Kasumi-1 (cell line): ENCODE data around the gene FGD3.
"Not testable (repeated sequence)": the region's sequence is repeated elsewhere in the genome, so short reads cannot be mapped to it uniquely, and the experiment has no call there.

Experiments used
- DNase-seq, 2 experiments: peaks; one replicate each; lab custom pipeline; 2025; lab: John Stamatoyannopoulos, UW

Gene FGD3, protein sequence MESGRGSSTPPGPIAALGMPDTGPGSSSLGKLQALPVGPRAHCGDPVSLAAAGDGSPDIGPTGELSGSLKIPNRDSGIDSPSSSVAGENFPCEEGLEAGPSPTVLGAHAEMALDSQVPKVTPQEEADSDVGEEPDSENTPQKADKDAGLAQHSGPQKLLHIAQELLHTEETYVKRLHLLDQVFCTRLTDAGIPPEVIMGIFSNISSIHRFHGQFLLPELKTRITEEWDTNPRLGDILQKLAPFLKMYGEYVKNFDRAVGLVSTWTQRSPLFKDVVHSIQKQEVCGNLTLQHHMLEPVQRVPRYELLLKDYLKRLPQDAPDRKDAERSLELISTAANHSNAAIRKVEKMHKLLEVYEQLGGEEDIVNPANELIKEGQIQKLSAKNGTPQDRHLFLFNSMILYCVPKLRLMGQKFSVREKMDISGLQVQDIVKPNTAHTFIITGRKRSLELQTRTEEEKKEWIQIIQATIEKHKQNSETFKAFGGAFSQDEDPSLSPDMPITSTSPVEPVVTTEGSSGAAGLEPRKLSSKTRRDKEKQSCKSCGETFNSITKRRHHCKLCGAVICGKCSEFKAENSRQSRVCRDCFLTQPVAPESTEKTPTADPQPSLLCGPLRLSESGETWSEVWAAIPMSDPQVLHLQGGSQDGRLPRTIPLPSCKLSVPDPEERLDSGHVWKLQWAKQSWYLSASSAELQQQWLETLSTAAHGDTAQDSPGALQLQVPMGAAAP

DNA sequence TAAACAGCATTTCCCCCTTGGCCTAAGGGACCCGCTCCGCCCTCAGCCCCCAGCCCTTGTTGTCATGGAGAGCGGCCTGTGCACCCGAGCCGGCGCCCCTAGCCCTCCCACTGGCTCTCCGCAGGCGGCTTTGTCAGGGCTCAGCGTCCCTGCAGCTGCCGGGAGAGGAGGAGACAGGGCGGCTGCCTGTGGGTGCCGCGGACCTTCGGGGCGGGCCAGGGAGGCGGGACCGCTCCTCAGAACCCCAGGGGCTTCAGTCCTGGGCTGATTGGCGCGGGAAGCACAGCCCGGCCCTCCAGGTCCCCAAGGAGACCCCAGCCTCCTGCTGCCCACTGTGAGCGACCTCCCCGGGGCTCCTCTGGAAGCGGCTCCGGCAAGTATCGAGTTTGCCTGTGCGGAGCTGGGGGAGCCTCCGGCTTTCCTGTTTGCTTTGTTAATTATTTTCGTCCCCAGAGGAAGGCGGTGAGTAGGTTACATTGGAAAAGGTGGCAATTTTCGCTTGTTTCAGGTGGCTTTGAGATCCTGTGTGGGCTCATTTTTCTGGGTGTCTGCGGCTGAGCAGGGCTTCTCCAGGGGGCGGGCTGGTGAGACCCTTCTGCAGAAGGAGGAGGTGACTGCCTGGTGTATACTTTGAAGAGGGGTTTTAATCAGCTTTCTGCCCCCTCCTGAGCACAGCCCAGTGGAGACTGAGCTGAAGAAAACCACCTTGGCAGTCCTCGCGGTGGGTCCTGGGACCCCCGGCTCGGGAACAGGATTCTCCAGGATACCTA lies at the start of gene FGD3:
FGD3 (plus strand) TSS at position 256 of the 770 bp plus-strand sequence. CDS start 28,734 bp downstream, outside the sequence.
- peak; percentile 28 to 33 for DNase-seq

DNA sequence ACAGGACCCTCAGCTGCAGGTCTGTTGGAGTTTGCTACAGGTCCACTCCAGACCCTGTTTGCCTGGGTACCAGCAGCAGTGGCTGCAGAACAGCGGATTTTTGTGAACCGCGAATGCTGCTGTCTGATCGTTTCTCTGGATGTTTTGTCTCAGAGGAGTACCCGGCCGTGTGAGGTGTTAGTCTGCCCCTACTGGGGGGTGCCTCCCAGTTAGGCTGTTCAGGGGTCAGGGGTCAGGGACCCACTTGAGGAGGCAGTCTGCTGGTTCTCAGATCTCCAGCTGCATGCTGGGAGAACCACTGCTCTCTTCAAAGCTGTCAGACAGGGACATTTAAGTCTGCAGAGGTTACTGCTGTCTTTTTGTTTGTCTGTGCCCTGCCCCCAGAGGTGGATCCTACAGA lies 42.2 kb upstream of the FGD3 start:
- not testable (repeated sequence) for DNase-seq

- no peak for DNase-seq
Observed at GRCh38 chr9:92911511-92912475, 35.5 kb upstream of the FGD3 start.

DNA sequence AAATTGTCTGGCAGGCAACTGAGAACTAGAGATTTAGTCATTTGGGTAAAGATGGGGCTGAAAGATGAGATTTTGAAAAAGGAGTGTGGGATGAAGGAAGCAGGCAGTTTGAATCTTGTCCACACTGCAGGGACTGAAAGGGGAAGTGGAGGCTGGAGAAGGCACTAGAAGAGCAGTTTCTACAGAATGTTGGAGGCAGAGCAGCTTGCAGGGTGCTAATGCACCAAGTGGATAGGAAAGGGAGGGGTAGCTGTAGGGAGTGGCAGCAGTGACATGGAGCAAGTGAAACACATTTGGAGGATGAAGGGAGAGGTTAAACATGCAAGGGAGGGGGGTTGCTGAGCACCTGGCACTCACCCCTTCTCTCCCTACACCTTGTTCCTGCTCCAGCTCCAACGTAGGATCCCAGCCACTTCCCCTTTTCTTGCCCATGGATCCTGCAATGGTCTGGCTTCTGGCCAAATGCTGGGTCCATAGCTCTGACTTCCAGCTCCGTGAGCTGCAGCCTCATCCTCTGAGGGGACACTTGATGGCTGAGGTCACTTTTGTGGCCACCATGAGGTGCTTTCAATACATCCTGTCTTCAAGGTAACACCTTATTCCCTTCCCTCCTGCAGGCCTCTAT lies 30.0 kb upstream of the FGD3 start:
- peak; percentile 55 to 72 for DNase-seq

DNA sequence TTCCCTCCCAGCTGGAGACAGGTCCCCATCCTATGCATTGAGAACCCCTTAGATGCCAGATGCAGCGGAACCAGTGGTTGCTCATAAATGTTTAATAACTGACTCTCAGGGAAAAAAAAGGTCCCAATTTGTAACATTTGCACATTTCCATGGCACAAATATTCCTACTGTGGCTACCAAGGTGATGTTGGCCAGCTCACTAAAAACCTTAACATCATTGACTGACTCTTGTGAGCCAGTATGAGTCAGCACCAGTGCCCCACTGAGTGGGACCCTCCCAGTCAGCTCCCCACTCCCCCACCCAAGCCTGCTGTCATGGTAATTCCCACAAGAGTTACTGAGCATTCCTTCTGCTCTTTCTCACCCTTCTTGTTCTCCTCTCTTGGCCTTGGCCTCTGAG lies 26.9 kb upstream of the FGD3 start:
- DNase-seq: no peak

DNA sequence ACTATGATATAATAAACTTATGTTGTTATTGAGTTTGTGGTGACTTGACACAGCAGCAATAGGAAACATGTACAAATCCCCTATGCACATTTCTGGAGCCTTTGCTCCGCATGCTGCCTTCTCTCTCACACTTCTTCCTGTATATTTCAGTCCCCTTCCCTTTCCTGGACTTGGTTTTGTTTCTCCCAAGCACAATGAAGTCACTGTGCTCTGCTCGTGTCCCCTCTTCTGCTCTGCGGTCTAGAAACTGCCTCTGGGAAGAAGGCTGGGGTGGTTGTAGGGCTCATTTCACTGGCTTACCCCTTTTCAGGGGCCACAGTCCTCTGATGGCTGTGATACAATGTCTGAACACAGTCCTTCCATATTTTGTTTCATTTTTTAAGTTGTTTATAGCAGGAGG lies 15.7 kb upstream of the FGD3 start:
- DNase-seq: no peak

DNA sequence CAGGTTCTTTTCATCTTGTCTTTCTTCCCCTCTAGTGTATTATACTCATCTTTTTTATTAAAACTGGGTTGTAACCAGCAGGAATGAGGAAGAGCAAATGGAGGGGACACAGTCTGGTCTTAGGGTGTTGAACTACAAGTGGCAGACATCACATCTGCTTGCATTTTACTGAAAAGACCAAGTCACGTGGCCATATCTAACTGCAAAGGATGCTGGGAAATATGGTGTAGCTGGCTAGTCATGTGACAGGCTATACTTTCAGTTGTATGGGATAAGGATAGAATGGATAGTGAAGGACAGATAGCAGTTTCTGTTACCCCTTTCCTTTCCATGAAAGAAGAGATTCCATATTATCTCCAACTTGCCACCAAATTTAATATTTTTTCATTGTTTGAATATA lies 13.0 kb upstream of the FGD3 start:
- DNase-seq: no peak

GRCh38 chr9:92938025-92938424 lies 9.3 kb upstream of the FGD3 start:
- no peak for DNase-seq

- DNase-seq: no peak
Observed at GRCh38 chr9:92941861-92942260, 5.5 kb upstream of the FGD3 start.

DNA sequence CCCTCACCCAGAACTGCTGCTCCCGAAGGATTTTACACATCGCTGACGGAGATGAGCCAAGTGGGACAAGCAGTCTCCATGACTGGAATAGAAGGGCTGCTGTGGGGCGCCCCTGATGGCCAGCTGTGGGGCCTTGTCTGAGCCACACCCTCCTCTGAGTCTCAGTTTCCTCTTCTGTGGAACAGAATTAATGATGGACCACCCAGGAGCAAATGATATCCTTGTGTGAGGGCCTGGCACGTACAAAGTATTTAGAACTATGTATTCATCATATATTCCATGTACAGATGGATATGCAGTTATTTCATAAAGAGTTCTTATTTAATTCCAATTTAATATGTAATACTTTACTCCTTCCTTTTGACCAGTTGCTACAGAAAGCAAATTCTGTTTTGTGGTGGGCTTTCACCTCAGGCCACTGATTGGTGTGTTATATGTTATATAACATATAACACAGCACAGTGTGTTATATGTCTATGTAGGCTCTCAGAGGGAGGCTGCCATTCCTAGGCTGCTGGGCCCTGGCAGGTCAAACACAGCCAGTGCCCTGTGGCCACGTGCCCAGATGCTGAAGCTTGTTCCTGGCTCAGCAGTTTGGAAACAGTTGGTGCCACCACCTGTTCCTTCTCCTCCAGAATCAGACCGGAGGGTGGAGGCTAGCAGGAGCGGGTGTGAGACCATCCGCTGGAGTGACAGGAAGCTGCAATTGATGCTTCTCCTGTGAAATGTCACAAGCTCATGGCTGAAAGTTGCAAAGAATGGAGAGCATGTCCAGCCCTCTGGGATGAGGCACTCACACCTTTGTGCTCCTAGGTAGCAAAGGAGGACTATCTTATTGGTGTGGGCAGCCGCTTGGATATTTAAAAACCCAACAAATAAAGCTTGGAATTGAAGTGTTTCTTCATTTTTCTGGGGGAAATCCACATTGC lies 4.4 kb upstream of the FGD3 start:
- no peak for DNase-seq

DNA sequence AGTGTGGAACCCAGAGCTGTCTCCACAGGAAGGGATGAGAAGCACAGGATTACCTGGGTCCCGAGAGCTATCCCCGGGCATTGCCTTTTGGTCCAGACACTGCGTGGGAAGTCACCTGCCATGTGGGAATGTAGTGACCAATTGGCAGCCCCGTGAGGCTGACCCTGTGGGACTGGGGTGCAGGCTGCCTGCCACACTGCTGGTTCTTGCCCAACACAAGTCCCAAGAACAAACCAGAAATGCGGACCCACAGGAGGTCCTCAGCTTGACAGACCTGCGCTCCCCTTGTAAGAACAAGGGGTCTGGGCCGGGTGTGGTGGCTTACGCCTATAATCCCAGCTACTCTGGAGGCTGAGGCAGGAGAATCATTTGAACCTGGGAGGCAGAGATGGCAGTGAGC lies 2.4 kb upstream of the FGD3 start:
- DNase-seq: no peak

- DNase-seq: no peak
Observed at GRCh38 chr9:92945796-92946195, 1.5 kb upstream of the FGD3 start.

DNA sequence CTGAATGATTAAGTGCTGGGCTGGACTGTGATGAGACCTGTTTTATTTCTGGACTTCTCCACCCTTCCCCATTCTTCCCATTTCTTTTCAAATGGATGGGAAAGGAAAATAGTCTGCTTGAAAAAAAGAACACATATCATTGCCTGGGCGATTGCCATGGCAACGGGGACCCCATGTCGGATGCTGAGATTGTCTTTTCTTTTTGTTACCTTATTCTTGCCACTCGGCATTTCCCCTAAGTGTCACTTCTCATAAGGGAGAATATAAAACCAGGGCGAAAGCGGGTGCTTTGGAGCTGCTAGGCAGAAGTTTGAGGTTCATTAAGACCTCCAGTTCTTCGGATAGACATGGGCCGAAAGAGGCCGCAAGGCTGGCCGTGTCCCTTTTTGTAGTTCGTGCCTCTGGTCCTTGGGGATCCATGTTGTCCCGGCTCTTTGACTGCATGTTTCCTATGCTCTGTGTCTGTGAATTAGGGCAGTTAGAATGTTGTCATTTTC lies 763 bp downstream of the FGD3 start:
- DNase-seq: no peak

GRCh38 chr9:92948632-92949031 lies 1.3 kb downstream of the FGD3 start:
- DNase-seq: no peak

- no peak for DNase-seq
Observed at GRCh38 chr9:92949266-92949982, 2.1 kb downstream of the FGD3 start.

DNA sequence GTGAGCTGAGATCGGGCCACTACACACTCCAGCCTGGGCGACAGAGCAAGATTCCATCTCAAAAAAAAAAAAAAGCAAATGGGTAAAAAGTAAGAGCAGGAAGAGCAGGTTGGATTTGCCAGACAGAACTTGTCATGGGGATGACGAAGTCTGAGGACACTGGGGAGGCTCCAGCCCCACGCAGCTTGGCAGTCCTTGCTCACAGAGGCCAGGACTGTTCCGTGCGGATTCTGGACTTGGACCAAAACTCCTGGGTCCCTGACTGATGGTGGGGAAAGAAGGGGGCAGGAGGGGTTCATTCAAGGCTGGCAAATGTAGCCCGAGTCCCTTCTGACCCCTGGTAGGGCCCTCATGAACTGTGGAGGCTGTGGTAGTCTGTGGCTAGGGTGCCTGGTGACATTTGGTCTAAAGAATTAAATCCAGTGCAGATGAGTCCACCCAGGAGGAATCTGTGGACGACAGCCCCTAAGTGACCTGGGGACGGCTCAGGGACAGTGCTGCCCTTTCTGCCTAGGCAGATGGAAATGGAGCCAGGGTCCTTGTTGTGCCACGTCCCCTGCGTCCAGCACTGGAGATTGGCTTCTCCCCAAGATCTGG lies 3.1 kb downstream of the FGD3 start:
- DNase-seq: no peak

DNA sequence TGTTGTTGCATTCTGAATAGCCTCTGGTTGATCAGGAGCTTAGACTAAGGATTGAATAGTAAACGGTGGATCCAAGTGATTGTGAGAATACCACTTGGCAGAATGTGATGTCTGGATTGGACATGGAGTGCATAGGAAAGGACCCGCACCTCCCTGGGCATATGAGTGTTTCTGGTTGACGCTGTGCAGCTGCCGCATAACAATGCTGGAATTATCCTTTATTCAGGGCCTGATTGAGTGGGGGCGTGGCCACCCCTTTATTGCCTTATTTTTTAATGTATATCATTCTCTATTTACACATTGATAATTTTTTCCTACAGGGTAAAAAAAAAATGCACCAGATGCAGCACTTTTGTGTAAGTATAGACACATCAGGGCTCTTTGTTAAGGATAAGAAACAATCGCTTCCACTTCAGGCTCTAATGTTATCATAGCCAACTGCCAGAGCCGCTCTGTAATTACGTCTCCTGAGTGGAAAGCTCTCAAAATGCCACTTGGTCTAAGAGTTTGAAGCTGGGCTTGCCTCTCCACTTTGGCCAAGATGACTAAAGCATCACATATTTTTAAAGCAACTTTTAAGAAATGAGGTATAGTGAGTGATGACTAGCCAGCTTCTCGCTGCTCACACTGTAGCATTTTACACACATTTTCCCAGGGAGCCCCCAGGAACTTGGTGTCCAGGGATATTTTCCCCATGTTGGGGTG lies 5.7 kb downstream of the FGD3 start:
- DNase-seq: no peak
